GM20431 (cell line): ENCODE measurements around the gene SH3PXD2A.
"Not testable (repeated sequence)": the region's sequence is repeated elsewhere in the genome, so short reads cannot be mapped to it uniquely, and the experiment has no call there.

Experiments used
- in situ Hi-C: fragments of 300-500 bp; cut with MseI, MboI; formaldehyde crosslinking; loops from one replicate; pipeline ENCODE4 v1.15.0; 2020; ENCODE audit warnings: low sequenced_read_pairs; ENCODE audit not compliant: unreplicated experiment

Gene SH3PXD2A

DNA sequence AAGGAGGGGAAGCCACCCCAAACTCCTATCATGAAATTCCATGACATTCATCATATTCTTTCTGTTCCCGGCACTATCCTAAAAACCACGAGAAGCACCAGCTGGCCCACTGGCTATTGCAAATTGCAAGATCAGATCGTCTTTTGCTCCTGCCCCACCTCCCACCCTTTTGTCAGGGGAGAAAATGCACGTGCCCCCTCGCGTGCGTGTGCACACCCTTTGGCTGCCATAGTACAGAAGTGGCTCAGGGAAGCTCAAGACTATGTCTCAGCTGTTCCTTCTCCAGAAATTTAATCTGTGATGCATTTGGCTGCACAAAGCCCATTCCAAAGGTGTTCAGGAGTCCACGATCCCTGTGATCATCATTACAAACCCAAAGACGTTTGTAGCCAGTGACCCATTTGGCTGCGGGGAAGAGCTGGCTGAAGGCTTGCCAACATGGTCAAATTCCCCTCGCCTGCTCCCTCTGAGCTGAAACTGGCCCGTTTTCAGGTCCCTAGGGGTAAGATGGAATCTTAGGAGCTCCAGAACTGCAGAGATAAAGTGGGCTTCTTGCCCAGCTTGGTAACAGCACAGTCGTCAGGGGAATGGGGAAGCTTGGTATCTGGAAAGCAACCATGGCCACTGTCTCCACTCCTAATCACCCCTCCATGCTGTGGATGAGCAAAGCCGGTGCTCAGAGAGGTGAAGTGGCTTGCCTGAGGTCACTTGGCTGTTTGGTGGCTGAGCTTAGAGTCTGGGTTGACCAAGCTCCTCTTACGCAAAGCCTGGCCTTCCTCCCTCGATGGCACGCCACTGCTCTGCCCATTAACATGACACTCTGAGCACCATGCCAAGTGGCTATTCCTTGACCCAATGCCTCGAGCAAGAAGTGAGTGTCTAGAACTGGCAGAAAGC lies 206.5 kb downstream of the SH3PXD2A start:
- in situ Hi-C loops: no loop called here

DNA sequence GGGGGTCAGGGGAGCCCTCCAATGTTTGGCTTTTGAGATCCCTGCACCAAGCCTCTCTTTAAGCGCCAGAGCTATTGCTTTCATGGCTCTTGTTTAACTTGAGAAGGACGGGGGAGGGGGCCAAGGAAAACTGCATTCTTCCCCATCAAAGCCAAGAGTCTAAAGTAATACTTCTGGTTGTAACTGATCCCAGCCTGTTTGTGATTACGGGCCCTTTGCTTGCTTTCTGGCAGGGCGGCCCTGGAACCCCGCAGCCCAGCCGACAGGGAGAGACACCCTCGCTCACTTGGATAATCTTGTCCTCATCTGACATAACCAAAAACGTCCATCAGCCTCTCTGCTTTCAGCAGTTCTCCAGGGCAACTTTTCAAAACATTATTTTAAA lies 207.1 kb downstream of the SH3PXD2A start:
- in situ Hi-C loops: no loop called here

- in situ Hi-C loops: no loop called here
Observed at GRCh38 chr10:103646304-103646703, 209.1 kb downstream of the SH3PXD2A start.

GRCh38 chr10:103645141-103646054 lies 210.0 kb downstream of the SH3PXD2A start:
- in situ Hi-C loops: no loop called here

GRCh38 chr10:103643381-103643780 lies 212.0 kb downstream of the SH3PXD2A start:
- in situ Hi-C loops: no loop called here

- in situ Hi-C loops: no loop called here
Observed at GRCh38 chr10:103641326-103641725, 214.1 kb downstream of the SH3PXD2A start.

GRCh38 chr10:103640436-103641181 lies 214.8 kb downstream of the SH3PXD2A start:
- in situ Hi-C loops: no loop called here

DNA sequence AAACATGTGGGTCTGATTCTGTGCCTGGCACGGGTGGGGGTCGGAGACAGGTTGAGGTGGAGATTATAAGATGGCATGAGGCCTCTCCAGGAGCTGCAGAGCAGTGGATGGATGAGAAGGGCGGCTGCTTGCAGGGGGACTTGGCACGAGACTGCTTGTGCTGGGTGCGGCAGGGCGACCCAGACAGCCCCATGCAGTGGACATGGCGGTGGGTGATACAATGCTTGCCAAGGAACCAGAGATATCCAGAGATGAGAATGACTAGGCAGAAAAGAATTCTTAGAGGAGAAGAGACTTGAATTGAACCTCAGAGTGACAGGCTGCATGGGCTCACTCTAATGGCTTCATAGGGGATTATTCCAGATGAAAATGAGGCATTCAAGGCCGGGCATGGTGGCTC lies 216.4 kb downstream of the SH3PXD2A start:
- in situ Hi-C loops: no loop called here

DNA sequence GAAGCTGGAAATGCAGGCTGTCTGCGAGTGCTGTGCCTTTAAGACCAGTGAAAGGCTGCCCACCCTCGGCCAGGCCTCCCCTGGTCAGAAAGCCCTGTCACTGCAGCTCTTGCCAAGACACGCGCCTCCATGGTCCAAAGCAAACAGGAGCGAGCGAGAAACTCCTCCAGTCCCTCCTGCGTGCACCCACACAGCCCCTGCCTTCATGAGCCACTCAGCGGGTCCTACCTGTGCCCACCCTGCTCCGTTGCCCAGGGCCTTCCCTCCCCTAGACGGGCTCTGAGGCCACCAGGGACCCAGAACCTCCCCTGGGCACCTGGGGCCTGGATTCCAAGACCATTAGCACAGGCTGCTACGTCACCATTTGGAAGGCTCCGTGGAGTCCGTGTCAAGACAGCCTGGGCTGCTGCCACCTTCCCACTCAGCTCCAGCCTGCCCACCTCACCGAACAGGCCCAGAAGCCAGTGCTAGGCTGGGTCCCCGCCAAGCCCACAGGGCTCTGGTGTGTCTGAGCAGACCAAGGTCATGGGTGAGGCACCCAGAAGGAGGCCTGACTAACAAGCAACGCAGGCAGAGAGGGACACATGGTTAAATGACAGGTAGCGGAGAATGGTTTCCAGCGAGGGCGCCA lies 217.3 kb downstream of the SH3PXD2A start:
- in situ Hi-C loops: no loop called here

GRCh38 chr10:103637011-103637410 lies 218.4 kb downstream of the SH3PXD2A start:
- in situ Hi-C loops: no loop called here

DNA sequence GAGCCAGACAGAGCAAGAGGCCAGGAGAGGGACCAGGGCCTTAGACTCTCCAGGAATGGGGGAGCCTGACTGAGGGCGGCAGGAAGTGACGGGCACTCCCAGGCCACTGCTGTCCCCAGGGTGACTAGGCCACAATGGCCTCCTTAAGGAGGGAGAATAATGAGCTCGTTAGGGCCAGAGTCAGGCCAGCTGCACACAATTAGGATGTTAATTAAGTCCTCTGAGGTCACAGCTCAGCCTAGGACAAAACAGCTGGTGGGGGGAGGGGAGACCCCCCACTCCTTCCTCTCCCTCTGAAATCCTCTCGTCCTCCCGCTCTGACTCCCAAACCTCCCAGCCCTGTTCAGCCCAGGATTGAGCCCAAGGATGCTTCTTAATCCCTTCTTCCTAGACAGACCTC lies 218.9 kb downstream of the SH3PXD2A start:
- in situ Hi-C loops: no loop called here

DNA sequence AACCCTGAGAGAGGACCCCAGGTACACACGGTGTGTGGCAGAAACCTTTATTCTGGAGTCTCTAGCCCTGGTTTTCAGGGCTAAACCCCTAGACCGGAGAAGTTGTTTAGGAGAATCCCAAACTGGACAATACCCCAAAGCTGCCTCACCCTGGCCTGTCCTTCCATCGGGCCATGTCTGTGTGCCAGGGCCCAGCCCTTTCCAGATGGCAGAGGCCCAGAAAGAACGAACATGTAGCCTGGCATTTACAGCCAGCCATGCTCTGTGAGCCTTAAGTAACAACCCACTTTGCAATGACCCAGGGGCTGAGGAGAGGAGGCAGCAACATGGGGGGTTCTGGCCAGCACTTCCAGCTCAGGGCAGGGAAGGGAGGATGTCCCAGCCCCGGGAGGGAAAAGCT lies 219.8 kb downstream of the SH3PXD2A start:
- in situ Hi-C loops: no loop called here

DNA sequence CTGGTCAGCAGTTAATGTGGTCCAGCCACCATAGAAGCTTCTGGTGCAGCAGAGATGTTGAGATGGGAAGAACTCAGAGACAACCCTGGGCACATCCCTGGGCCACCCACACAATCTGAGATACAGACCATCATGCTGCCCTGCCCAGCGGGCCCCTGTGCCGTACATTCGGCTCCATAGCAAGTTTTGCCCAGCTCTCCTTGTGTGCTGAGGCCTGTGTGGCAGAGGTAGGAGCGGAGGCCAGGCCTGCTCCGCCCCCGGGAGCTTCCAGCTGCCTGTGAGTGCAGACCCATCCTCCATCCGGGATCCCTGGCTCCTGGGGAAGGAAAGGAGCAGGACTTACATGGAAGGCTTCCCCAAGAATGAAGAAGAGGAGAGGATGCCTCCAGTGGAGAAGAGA lies 221.5 kb downstream of the SH3PXD2A start:
- in situ Hi-C loops: no loop called here

- in situ Hi-C loops: not testable (repeated sequence)
Observed at GRCh38 chr10:103632871-103633270, 222.5 kb downstream of the SH3PXD2A start.

DNA sequence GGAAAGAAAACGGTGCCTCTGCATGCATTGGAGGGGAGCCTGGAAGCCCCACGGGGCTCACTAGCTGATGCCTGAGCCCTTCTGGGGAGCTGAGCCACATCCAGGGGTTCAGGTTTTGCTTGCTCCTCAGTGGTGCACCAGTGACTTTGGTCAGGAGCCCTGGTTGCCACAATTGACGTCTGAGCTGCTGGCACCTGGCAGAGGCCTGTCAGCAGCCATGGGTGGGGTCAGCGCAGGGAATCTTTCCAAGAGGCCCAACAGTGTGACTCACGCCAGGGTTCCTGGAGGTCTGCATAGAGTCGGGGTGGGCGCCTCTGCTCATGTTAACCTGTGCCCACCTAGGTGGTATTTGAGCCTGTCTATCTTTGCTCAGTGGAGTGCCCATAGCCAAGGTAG lies 223.1 kb downstream of the SH3PXD2A start:
- in situ Hi-C loops: no loop called here

GRCh38 chr10:103630156-103630555 lies 225.2 kb downstream of the SH3PXD2A start:
- in situ Hi-C loops: no loop called here

DNA sequence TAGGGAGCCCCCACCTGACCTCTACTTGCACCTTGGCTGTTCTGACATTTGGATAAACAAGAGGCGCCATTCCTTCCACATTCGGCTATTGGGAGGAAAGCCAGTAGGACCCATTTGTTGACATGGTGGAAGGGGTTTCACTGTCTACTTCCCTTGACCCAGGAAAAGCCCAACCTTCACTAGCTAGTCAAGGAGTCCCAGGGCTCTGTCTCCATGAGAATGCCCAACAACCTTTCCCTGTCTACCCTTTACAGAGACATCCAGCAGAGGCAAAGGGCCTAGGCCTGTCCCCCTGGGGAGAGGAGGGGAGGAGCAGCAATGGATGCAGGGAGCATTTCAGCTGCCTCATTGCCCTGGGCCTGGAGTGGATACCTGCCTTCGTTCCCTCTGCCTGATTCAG lies 225.8 kb downstream of the SH3PXD2A start:
- in situ Hi-C loops: no loop called here

GRCh38 chr10:103627893-103628292 lies 227.5 kb downstream of the SH3PXD2A start:
- in situ Hi-C loops: no loop called here

DNA sequence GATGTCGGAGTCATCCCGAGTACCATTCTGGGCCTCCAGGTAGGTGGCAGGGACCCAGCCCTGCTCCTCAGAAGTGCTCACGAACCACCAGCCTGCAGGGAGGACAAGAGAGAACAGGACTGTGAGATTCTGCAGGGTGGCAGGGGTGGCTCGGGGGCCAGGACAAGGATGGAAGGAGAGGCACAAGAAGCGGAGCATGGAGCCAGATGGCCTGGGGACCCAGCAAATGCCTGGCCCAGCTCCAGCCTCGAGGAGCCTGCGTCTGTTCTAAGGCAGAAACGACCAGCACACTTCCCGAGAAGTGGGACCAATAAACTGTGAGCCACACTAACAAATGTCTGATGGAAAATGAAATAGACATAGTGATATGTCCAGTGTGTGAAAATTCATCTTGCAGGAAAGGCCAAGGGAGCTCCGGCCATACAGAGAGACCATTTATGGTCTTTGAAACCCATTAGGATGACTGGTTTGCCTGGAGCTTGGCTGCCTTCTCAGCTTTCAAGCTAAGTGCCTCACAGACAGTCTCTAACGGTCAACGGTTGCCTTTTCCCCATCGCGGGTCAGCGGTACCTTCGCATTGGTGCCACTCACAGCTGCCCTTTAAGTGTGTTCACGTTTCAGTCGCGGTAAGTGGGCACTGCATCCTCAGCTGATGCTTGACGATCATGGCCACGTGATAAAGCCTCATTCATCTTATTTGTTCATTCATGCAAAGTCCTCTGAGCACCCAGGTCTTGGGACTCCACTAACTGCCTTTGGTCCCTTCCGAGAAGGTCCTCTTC lies 228.1 kb downstream of the SH3PXD2A start:
- in situ Hi-C loops: no loop called here
